GM12873 (cell line): ENCODE measurements around the gene CD300A.

Source experiments
- CTCF ChIP-seq: IDR thresholded peaks from 2 replicates; pipeline ENCODE4 v1.5.1; 2012; ENCODE audit warnings: low read depth, mild to moderate bottlenecking, moderate library complexity, low read length, control low read depth; ENCODE audit not compliant: insufficient read depth; ENCODE audit errors: missing control alignments

Gene CD300A

GRCh38 chr17:74464730-74465377, 1.6 kb upstream of the CD300A start:
- no peak for TF ChIP-seq CTCF

GRCh38 chr17:74465378-74466110, 890 bp upstream of the CD300A start:
- no peak for TF ChIP-seq CTCF

GRCh38 chr17:74466828-74467184, 372 bp downstream of the CD300A start:
- no peak for TF ChIP-seq CTCF

- TF ChIP-seq CTCF, result no peak
These were observed 952 bp downstream of the CD300A start for GRCh38 chr17:74467221-74467951.

GRCh38 chr17:74471341-74471740, 4.9 kb downstream of the CD300A start:
- TF ChIP-seq CTCF, result no peak

- no peak for TF ChIP-seq CTCF
These were observed 6.5 kb downstream of the CD300A start for GRCh38 chr17:74472890-74473289.

- TF ChIP-seq CTCF, result no peak
These were observed 6.9 kb downstream of the CD300A start for GRCh38 chr17:74473294-74473693.
